Measurements from ENCODE around the gene CNR2. TPM values are rescaled to one million over a fixed set of nuclear protein-coding genes. Genes with fewer than 3 reads are reported as not detected.

The CNR2 gene
- total and polyA plus RNA-seq, 2 of the 4 experiments (the other 2 are of a cell fraction): not detected

GRCh38 chr1:23875382-23875781 is 37.8 kb downstream of the CNR2 start:
- H3K79me1 ChIP-seq (ENCODE audit: low read depth in 1 of 2, low read length in 2 of 2): no peaks in the 10 kb centered on the region
- ChIA-PET POLR2A (ENCODE audit: unreplicated experiment) (no interaction called here), CTCF (no interaction called here)
- H3K4ac ChIP-seq (ENCODE audit: low read depth, low read length): no peak overlapping the region
- intact Hi-C loops (cut with micrococcal nuclease): no loop called here
- H2AK9ac ChIP-seq (replicated peaks; ENCODE audit: low read depth, low read length, poor library complexity): no peak overlapping the region
- H3K14ac ChIP-seq (replicated peaks; ENCODE audit: low read depth, low read length): no peak overlapping the region
- no peak overlapping the region for H2BK15ac ChIP-seq (ENCODE audit: low read depth, low read length)
- H4K8ac ChIP-seq (ENCODE audit: low read depth in 2 of 2, low read length in 2 of 2): no peak overlapping the region
- ATAC-seq (ENCODE audit: low read depth) (no peak), DNase-seq (no peak)
- H3K27ac ChIP-seq (ENCODE audit: insufficient read depth, low read length): no peak overlapping the region
- TF ChIP-seq CHD1 (IDR thresholded peaks at IDR 0.05; ENCODE audit: low read depth, low read length) (no peak), MXI1 (IDR thresholded peaks at IDR 0.05; ENCODE audit: borderline replicate concordance, low read depth, low read length) (no peak), SMC3 (IDR thresholded peaks at IDR 0.05; ENCODE audit: low read depth, low read length) (no peak), RFX5 (IDR thresholded peaks at IDR 0.05; ENCODE audit: low read depth, low read length) (no peak), FOS (IDR thresholded peaks at IDR 0.05; ENCODE audit: low read depth, low read length) (no peak), CTCF (conservative IDR thresholded peaks at IDR 0.05; ENCODE audit: low read depth, low read length) (no peak), CEBPB (IDR thresholded peaks at IDR 0.05; ENCODE audit: low read depth, low read length) (no peak), USF2 (IDR thresholded peaks at IDR 0.05; ENCODE audit: low read depth, low read length) (no peak), POLR2A (IDR thresholded peaks at IDR 0.05; ENCODE audit: low read depth, low read length) (no peak)
- H2AK5ac ChIP-seq (ENCODE audit: low read depth, low read length): no peak overlapping the region
- dilution Hi-C loops (cut with HindIII; ENCODE audit: low sequenced_read_pairs, unreplicated experiment): no loop called here
- H3K4me2 ChIP-seq (ENCODE audit: low read depth, low read length): no peak overlapping the region
- H2BK120ac ChIP-seq (ENCODE audit: low read depth, low read length): no peak overlapping the region
- no peaks in the 10 kb centered on the region for H3K4me1 ChIP-seq (ENCODE audit: control insufficient read depth, insufficient read depth, low read length)
- no peaks in the 10 kb centered on the region for H3K36me3 ChIP-seq (ENCODE audit: control insufficient read depth, insufficient read depth, low read length)
- H2BK5ac ChIP-seq (ENCODE audit: low read depth, low read length, poor library complexity, severe bottlenecking): no peak overlapping the region
- no peak overlapping the region for H3K56ac ChIP-seq (ENCODE audit: extremely low read depth, insufficient read depth, low read length)
- no peaks in the 10 kb centered on the region for H3K9me1 ChIP-seq (ENCODE audit: insufficient read depth, low read length)
- no peak overlapping the region for H4K5ac ChIP-seq (ENCODE audit: low read depth, low read length)
- H4K91ac ChIP-seq (ENCODE audit: insufficient read depth, low read depth, low read length): no peak overlapping the region
- no peak overlapping the region for H3K18ac ChIP-seq (ENCODE audit: low read depth, low read length)
- no peak overlapping the region for H3K4me3 ChIP-seq (ENCODE audit: insufficient read depth, low read depth, low read length)
- H2BK20ac ChIP-seq (ENCODE audit: low read depth, low read length): no peak overlapping the region
- no peak overlapping the region for H3K9ac ChIP-seq (ENCODE audit: low read depth, low read length)
- no peaks in the 10 kb centered on the region for H4K20me1 ChIP-seq (ENCODE audit: insufficient read depth, low read length)
- peaks cover 19% of the 10 kb centered on the region for H3K9me3 ChIP-seq (ENCODE audit: control insufficient read depth, insufficient read depth, low read length)
- no TSS peak for BruUV-seq (replicated peaks)
- H3K27me3 ChIP-seq (ENCODE audit: control insufficient read depth, insufficient read depth, low read length): peaks cover 20% of the 10 kb centered on the region
- in situ Hi-C loops (cut with MboI; ENCODE audit: low sequenced_read_pairs): no loop called here
- H2AFZ ChIP-seq (replicated peaks; ENCODE audit: low read length, poor library complexity): no peak overlapping the region
- WGBS, 2 experiments (ENCODE audit: extremely low coverage in 2 of 2, insufficient read length in 1 of 2): 0% methylated on average over 1 of the region's 3 CpGs; no CpG with 5 or more reads in 1 of the 2 experiments
- no peak overlapping the region for H3K23ac ChIP-seq (ENCODE audit: low read depth, low read length)
